GM23338 (cell line): ENCODE data around the gene ZNF223. TPM values are rescaled to one million over a fixed set of nuclear protein-coding genes. Genes with fewer than 3 reads are reported as not detected.
A peak's percentile ranks its signal among the peaks of the same experiment; 100 is the strongest.

Experiments used
- ATAC-seq: fragments of 200-7000 bp; cut with Tn5 transposase; 3 replicates; pipeline ENCODE4 v1.9.1; 2020
- DNase-seq: peaks from one replicate; pipeline ENCODE4 v3.0.0-alpha.2; 2015; ENCODE audit warnings: low spot score
- H2AFZ ChIP-seq: fragments of 200-600 bp; sonication (generic); 2 replicates; pipeline ENCODE4 v1.8.0; 2016; ENCODE audit warnings: antibody characterized with exemption, mild to moderate bottlenecking, moderate library complexity
- H3F3A ChIP-seq: fragments of 200-600 bp; sonication (generic); replicated peaks from 2 replicates; pipeline ENCODE4 v1.8.0; 2017; ENCODE audit warnings: antibody characterized with exemption, mixed run types, low read depth
- H3K27ac ChIP-seq: fragments of 200-600 bp; sonication (generic); 2 replicates; pipeline ENCODE4 v1.6.1; 2016; ENCODE audit warnings: low read depth
- H3K27me3 ChIP-seq: fragments of 200-600 bp; sonication (generic); 2 replicates; pipeline ENCODE4 v1.8.0; 2016; ENCODE audit warnings: mild to moderate bottlenecking, mixed run types, moderate library complexity; ENCODE audit not compliant: insufficient read depth
- H3K36me3 ChIP-seq: fragments of 200-600 bp; sonication (generic); 2 replicates; pipeline ENCODE4 v1.8.0; 2016; ENCODE audit warnings: mild to moderate bottlenecking; ENCODE audit not compliant: insufficient read depth
- H3K4me1 ChIP-seq: fragments of 200-600 bp; sonication (generic); 2 replicates; pipeline ENCODE4 v1.8.0; 2016; ENCODE audit warnings: mild to moderate bottlenecking, moderate library complexity; ENCODE audit not compliant: insufficient read depth
- H3K4me2 ChIP-seq: fragments of 200-600 bp; sonication (generic); 2 replicates; pipeline ENCODE4 v1.7.1; 2017; ENCODE audit warnings: mixed run types
- H3K4me3 ChIP-seq: fragments of 200-600 bp; sonication (generic); 2 replicates; pipeline ENCODE4 v1.6.1; 2016; ENCODE audit warnings: mixed run types
- H3K79me2 ChIP-seq: fragments of 200-600 bp; sonication (generic); replicated peaks from 2 replicates; pipeline ENCODE4 v1.8.0; 2017; ENCODE audit warnings: mild to moderate bottlenecking; ENCODE audit not compliant: insufficient read depth
- H3K9me2 ChIP-seq: fragments of 200-600 bp; sonication (generic); 2 replicates; pipeline ENCODE4 v1.8.0; 2017; ENCODE audit not compliant: insufficient read depth
- H4K20me1 ChIP-seq: fragments of 200-600 bp; sonication (generic); replicated peaks from 2 replicates; pipeline ENCODE4 v1.8.0; 2017; ENCODE audit warnings: mild to moderate bottlenecking; ENCODE audit not compliant: insufficient read depth
- H3K27ac Mint-ChIP-seq: 2 replicates; pipeline ENCODE4 v1.8.0; 2020; ENCODE audit warnings: inconsistent platforms, mild to moderate bottlenecking, moderate library complexity, mixed read lengths
- H3K27me3 Mint-ChIP-seq: 3 replicates; pipeline ENCODE4 v1.8.0; 2022; ENCODE audit warnings: low read depth, mild to moderate bottlenecking, moderate library complexity, mixed read lengths, inconsistent platforms; ENCODE audit not compliant: insufficient read depth, poor library complexity
- H3K36me3 Mint-ChIP-seq: 3 replicates; pipeline ENCODE4 v1.8.0; 2021; ENCODE audit warnings: low read depth, mild to moderate bottlenecking, inconsistent platforms, moderate library complexity, mixed read lengths
- H3K4me1 Mint-ChIP-seq: 3 replicates; pipeline ENCODE4 v1.8.0; 2020; ENCODE audit warnings: mild to moderate bottlenecking, inconsistent platforms, mixed read lengths
- H3K4me3 Mint-ChIP-seq: 3 replicates; pipeline ENCODE4 v1.8.0; 2021; ENCODE audit warnings: moderate library complexity, mild to moderate bottlenecking, inconsistent platforms, mixed read lengths
- H3K9me3 Mint-ChIP-seq: 3 replicates; pipeline ENCODE4 v1.8.0; 2020; ENCODE audit warnings: moderate library complexity, mild to moderate bottlenecking, inconsistent platforms, mixed read lengths
- CREB1 ChIP-seq: fragments of 250-450 bp; sonication (Bioruptor Pico); IDR thresholded peaks from 2 replicates; pipeline ENCODE4 v1.5.0; 2020; ENCODE audit warnings: low read depth, mild to moderate bottlenecking, moderate library complexity
- NANOG ChIP-seq: IDR thresholded peaks from 2 replicates; pipeline ENCODE4 v1.6.1; 2016; ENCODE audit warnings: antibody characterized with exemption, borderline replicate concordance
- POLR2AphosphoS5 ChIP-seq: IDR thresholded peaks from 2 replicates; pipeline ENCODE4 v1.6.1; 2016; ENCODE audit warnings: antibody characterized with exemption, low read depth
- ZNF114 ChIP-seq: fragments of 250-450 bp; sonication (Bioruptor Pico); IDR thresholded peaks from 2 replicates; pipeline ENCODE4 v1.5.0; 2020; ENCODE audit warnings: mild to moderate bottlenecking, moderate library complexity
- polyA plus RNA-seq: library from polyadenylated mRNA; unstranded; fragments of >200 nt; fragmentation: Nextera tagmentation; extraction: Ambion mirVana; gene quantifications from 2 replicates; pipeline ENCODE4 v1.2.1, GENCODE V29; 2016
- total RNA-seq: library from RNA; depleted of rRNA; stranded (reverse); fragments of >200 nt; shearing (Covaris generic); gene quantifications from 2 replicates; pipeline ENCODE4 v1.2.3, GENCODE V29; 2014
- TF ChIP-seq, protein P1 (sequence below): fragments of 250-450 bp; sonication (Bioruptor Pico); IDR thresholded peaks from 2 replicates; pipeline ENCODE4 v1.5.0; 2020; ENCODE audit warnings: mild to moderate bottlenecking, moderate library complexity
- TF ChIP-seq, protein P2 (sequence below): IDR thresholded peaks from 2 replicates; pipeline ENCODE4 v1.6.1; 2016; ENCODE audit warnings: antibody characterized with exemption

The ZNF223 gene
- total and polyA plus RNA-seq, 2 experiments from 2014 or later, result 3.3 to 5.8 TPM

DNA sequence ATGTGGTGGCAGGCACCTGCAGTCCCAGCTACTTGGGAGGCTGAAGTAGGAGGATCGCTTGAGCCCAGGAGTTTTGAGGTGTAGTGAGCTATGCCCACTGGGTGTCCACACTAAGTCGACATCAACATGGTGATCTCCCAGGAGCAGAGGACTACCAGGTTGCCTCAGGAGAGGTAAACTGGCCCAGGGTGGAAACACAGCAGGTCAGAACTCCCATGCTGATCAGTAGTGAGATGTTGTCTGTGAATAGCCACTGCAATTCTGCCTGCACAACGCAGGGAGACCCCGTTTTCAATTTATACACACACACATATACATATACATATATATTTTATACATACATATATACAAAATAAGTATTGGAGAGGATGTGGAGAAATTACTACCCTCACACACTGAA, 40.3 kb downstream of the ZNF223 start (continued):
- TF ChIP-seq, protein P1, sequence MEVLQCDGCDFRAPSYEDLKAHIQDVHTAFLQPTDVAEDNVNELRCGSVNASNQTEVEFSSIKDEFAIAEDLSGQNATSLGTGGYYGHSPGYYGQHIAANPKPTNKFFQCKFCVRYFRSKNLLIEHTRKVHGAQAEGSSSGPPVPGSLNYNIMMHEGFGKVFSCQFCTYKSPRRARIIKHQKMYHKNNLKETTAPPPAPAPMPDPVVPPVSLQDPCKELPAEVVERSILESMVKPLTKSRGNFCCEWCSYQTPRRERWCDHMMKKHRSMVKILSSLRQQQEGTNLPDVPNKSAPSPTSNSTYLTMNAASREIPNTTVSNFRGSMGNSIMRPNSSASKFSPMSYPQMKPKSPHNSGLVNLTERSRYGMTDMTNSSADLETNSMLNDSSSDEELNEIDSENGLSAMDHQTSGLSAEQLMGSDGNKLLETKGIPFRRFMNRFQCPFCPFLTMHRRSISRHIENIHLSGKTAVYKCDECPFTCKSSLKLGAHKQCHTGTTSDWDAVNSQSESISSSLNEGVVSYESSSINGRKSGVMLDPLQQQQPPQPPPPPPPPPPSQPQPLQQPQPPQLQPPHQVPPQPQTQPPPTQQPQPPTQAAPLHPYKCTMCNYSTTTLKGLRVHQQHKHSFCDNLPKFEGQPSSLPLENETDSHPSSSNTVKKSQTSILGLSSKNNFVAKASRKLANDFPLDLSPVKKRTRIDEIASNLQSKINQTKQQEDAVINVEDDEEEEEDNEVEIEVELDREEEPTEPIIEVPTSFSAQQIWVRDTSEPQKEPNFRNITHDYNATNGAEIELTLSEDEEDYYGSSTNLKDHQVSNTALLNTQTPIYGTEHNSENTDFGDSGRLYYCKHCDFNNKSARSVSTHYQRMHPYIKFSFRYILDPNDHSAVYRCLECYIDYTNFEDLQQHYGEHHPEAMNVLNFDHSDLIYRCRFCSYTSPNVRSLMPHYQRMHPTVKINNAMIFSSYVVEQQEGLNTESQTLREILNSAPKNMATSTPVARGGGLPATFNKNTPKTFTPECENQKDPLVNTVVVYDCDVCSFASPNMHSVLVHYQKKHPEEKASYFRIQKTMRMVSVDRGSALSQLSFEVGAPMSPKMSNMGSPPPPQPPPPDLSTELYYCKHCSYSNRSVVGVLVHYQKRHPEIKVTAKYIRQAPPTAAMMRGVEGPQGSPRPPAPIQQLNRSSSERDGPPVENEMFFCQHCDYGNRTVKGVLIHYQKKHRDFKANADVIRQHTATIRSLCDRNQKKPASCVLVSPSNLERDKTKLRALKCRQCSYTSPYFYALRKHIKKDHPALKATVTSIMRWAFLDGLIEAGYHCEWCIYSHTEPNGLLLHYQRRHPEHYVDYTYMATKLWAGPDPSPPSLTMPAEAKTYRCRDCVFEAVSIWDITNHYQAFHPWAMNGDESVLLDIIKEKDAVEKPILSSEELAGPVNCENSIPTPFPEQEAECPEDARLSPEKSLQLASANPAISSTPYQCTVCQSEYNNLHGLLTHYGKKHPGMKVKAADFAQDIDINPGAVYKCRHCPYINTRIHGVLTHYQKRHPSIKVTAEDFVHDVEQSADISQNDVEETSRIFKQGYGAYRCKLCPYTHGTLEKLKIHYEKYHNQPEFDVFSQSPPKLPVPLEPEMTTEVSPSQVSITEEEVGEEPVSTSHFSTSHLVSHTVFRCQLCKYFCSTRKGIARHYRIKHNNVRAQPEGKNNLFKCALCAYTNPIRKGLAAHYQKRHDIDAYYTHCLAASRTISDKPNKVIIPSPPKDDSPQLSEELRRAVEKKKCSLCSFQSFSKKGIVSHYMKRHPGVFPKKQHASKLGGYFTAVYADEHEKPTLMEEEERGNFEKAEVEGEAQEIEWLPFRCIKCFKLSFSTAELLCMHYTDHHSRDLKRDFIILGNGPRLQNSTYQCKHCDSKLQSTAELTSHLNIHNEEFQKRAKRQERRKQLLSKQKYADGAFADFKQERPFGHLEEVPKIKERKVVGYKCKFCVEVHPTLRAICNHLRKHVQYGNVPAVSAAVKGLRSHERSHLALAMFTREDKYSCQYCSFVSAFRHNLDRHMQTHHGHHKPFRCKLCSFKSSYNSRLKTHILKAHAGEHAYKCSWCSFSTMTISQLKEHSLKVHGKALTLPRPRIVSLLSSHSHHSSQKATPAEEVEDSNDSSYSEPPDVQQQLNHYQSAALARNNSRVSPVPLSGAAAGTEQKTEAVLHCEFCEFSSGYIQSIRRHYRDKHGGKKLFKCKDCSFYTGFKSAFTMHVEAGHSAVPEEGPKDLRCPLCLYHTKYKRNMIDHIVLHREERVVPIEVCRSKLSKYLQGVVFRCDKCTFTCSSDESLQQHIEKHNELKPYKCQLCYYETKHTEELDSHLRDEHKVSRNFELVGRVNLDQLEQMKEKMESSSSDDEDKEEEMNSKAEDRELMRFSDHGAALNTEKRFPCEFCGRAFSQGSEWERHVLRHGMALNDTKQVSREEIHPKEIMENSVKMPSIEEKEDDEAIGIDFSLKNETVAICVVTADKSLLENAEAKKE (CRISPR knock-in tag), result no peak
- no peak for TF ChIP-seq ZNF114 (CRISPR knock-in tag)

DNA sequence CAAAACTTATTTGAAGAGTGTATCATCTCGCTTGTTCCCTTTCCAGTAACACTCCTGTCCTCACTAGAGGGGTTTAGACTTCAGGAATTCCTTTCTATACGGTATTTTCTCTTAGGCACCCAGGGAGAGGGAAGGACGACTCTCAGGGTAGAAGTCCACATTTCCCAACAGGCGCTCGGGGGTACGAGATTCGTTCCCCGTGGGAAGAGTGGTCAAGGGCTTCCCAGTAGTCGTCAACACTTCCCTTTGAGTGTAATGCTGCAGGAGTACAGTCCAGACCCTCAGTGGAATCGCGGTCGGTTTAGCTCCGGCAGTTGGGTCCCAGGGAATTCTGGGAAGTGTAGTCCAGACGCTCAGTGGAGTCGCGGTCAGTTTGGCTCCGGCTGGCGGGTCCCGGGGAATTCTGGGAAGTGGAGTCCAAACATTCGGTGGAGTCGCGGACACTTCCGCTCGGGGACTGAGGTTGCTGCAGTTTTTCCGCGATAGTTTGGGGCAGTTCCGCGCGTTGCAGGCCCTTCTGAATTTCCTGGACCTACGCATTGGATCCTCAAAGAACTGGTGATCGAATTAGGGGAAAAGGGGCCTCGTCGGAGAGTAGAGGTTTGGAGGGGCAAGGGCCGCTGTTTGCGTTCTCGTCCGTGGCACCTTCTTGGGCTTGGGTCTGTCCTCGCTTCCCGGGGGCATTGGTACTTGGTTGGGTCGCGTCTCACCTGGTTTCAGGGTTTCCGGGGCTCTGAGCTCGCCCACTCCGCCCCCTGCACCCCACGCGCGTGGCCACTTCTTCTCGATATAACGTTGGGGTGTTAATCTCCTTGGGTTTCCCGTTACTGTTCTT, 42.3 kb downstream of the ZNF223 start, which contains the start of gene ZNF224:
TSS of gene ZNF224 (plus strand) at position 431 of the 835 bp plus-strand sequence. CDS start 3,513 bp downstream, outside the sequence.
- Mint-ChIP-seq H3K4me3 (peak within 1 kb of the TSS; percentile 98), H3K4me1 (peaks cover 4% of the 10 kb centered on the region; the same call in 1 of the 3 replicates), H3K36me3 (peaks cover 10% of the 10 kb centered on the region; the same call in 1 of the 3 replicates), H3K27me3 (peaks cover 6% of the 10 kb centered on the region), H3K9me3 (no peaks in the 10 kb centered on the region), H3K27ac (peak within 1 kb of the TSS; percentile 93)
- H4K20me1 ChIP-seq, result no peaks in the 10 kb centered on the region
- H3K4me2 ChIP-seq, result peak within 1 kb of the TSS; percentile 80
- no peaks in the 10 kb centered on the region for H3K27me3 ChIP-seq
- no peaks in the 10 kb centered on the region for H3K9me2 ChIP-seq
- TF ChIP-seq POLR2AphosphoS5, result peak; percentile 85
- TF ChIP-seq, protein P2, sequence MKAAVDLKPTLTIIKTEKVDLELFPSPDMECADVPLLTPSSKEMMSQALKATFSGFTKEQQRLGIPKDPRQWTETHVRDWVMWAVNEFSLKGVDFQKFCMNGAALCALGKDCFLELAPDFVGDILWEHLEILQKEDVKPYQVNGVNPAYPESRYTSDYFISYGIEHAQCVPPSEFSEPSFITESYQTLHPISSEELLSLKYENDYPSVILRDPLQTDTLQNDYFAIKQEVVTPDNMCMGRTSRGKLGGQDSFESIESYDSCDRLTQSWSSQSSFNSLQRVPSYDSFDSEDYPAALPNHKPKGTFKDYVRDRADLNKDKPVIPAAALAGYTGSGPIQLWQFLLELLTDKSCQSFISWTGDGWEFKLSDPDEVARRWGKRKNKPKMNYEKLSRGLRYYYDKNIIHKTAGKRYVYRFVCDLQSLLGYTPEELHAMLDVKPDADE, result peak; percentile 98
- peak; percentile 81 for TF ChIP-seq CREB1 (CRISPR knock-in tag)
- no peak for TF ChIP-seq NANOG
- peak within 1 kb of the TSS; percentile 98 for H2AFZ ChIP-seq
- H3F3A ChIP-seq, result no peaks in the 10 kb centered on the region
- H3K36me3 ChIP-seq, result no peaks in the 10 kb centered on the region; the same call in 1 of the 2 replicates
- peak; percentile 98 for ATAC-seq
- H3K79me2 ChIP-seq, result peaks cover 19% of the 10 kb centered on the region
- H3K27ac ChIP-seq, result no peak within 1 kb of the TSS
- H3K4me3 ChIP-seq, result peak within 1 kb of the TSS; percentile 94
- no peaks in the 10 kb centered on the region for H3K4me1 ChIP-seq
- DNase-seq, result peak; percentile 97
